ENCODE results near the gene TARS1. TPM values are rescaled to one million over a fixed set of nuclear protein-coding genes. Genes with fewer than 3 reads are reported as not detected.
"Not testable (repeated sequence)": the region's sequence is repeated elsewhere in the genome, so short reads cannot be mapped to it uniquely, and the experiment has no call there.

TARS1 gene
- total and polyA plus RNA-seq, 12 donors = 45.3 to 388 (median 106) TPM

DNA sequence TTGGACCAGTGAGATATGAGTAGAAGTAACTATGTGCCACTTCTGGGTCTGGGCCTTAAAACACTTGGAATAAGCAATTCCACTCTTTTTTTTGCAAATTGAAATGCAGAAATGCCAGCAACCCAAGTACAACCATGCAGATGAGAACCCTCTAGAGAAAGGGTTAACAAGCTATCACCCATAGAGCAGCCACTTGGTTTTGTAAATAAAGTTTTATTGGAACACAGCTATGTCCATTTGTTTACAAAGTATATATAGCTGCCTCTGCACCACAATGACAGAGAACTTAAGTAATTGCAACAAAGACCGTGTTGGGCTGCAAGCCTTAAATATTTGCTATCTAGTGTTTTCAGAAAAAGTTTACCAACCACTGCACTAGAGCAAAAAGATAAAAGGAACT is 9.8 kb upstream of the TARS1 start:
- Histone ChIP-seq H3K27me3 (no peaks in the 10 kb centered on the region), H3K4me3 (no peak overlapping the region), H3K36me3 (replicated peaks in 1 of 2) (no peaks in the 10 kb centered on the region), H3K9me3 (replicated peaks in 1 of 3) (no peaks in the 10 kb centered on the region), H3K4me1 (replicated peaks in 1 of 2) (no peaks in the 10 kb centered on the region), H3K27ac (no peak overlapping the region)
- TF ChIP-seq CTCF (IDR thresholded peaks at IDR 0.05) = no peak
- TF ChIP-seq POLR2A (IDR thresholded peaks at IDR 0.05) = no peak
- DNase-seq = no peak
- 93 to 100% (median 95%) methylated on average over 1 of the region's 1 CpG for WGBS, 4 donors
- intact Hi-C loops (cut with DNase I) = loop anchor here (10.0 kb wide), 1 partner anchor 504 kb away; the partner anchor contains the start of gene RXFP3 (in 2 of the 2)

- Histone ChIP-seq H3K9me3 (replicated peaks in 1 of 3) (no peaks in the 10 kb centered on the region), H3K36me3 (replicated peaks in 1 of 2) (no peaks in the 10 kb centered on the region), H3K4me3 (no peak overlapping the region), H3K27ac (no peak overlapping the region), H3K27me3 (no peaks in the 10 kb centered on the region), H3K4me1 (replicated peaks in 1 of 2) (no peaks in the 10 kb centered on the region)
- intact Hi-C loops (cut with DNase I) = loop anchor here (10.0 kb wide), 1 partner anchor 502 kb away; the partner anchor contains the start of gene RXFP3 (in 2 of the 2)
- TF ChIP-seq CTCF (IDR thresholded peaks at IDR 0.05) = no peak
- no peak for TF ChIP-seq POLR2A (IDR thresholded peaks at IDR 0.05)
- DNase-seq = no peak
- 82 to 96% (median 88%) methylated on average over 1 of the region's 1 CpG for WGBS, 4 donors
These were observed 8.1 kb upstream of the TARS1 start for GRCh38 chr5:33432656-33433055.

DNA sequence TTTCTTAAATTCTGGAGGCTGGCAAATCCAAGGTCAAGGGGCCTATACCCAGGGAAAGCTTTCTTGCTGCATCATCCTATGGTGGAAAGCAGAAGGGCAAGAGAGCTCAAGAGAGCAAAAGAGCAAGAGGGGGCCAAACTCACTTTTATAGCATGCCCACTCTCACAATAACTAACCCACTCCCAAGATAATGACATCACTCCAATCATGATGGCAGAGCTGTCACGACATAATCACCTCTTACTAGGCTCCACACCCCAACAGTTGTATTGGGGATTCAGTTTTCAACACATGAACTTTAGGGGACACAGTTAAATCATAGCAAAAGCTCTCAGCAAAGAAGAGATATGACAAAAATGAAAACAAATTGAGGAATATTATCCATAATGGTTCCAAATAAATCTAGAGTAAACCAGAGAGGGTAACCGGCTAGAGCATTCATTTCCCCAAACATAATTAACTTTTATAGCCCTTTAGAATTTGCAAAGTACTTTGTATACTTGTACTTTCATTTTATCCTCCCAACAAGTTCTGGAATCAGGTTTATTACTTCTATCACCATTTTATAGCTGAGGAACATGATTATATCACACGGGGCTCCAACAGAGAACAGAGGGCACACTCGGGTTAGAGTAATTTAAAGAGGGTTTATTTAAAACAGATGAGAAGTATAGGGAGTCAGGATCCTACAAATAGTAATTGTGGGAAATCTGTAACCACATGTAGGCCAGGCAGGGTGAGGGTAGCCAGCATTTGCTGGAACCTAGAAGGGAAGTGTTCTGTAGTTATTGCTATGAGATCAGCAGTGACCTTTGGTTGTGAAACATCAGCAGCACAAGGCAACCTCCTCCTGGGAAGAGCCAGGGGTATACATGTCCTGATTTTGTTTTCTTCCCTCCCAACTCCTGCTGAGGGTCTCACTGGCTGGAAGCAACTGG is 7.2 kb upstream of the TARS1 start:
- intact Hi-C loops (cut with DNase I) = loop anchor here (10.0 kb wide), 1 partner anchor 501 kb away; the partner anchor contains the start of gene RXFP3 (in 2 of the 2)
- TF ChIP-seq POLR2A (IDR thresholded peaks at IDR 0.05) (no peak), CTCF (IDR thresholded peaks at IDR 0.05) (no peak)
- H3K36me3 ChIP-seq (replicated peaks in 1 of 2) = no peaks in the 10 kb centered on the region
- H3K4me3 ChIP-seq = no peak overlapping the region
- 81 to 85% (median 84%) methylated on average over 4 of the region's 4 CpGs for WGBS, 4 donors
- peak in 1 of 7 donors; percentile 2 for DNase-seq
- no peaks in the 10 kb centered on the region for H3K27me3 ChIP-seq
- no peak overlapping the region for H3K27ac ChIP-seq
- no peaks in the 10 kb centered on the region for H3K4me1 ChIP-seq (replicated peaks in 1 of 2)
- H3K9me3 ChIP-seq (replicated peaks in 1 of 3) = no peaks in the 10 kb centered on the region

- peak; percentile 72 to 89 (median 75) for DNase-seq
- H3K27ac ChIP-seq; H3K9me3 ChIP-seq (replicated peaks in 1 of 3); H3K4me1 ChIP-seq (replicated peaks in 1 of 2); H3K36me3 ChIP-seq (replicated peaks in 1 of 2); H3K4me3 ChIP-seq; H3K27me3 ChIP-seq: not testable (repeated sequence)
- intact Hi-C loops (cut with DNase I) = loop anchor here (10.0 kb wide), 1 partner anchor 499 kb away; the partner anchor contains the start of gene RXFP3 (in 2 of the 2)
- peak; percentile 58 to 85 (median 80) for TF ChIP-seq CTCF (IDR thresholded peaks at IDR 0.05)
- 19 to 26% (median 23%) methylated on average over 5 of the region's 5 CpGs for WGBS, 4 donors
These were observed 4.8 kb upstream of the TARS1 start for GRCh38 chr5:33435893-33436490.

Data from adrenal gland (tissue), 12 donors.